Hepatic stellate cell (primary cell): Measurements from ENCODE around the gene KRT40.

Source experiments
- DNase-seq: peaks from one replicate; pipeline ENCODE4 v3.0.0; 2011; ENCODE audit warnings: low spot score

Gene KRT40

GRCh38 chr17:40951011-40951622 is 33.0 kb downstream of the KRT40 start:
- DNase-seq, result no peak

DNA sequence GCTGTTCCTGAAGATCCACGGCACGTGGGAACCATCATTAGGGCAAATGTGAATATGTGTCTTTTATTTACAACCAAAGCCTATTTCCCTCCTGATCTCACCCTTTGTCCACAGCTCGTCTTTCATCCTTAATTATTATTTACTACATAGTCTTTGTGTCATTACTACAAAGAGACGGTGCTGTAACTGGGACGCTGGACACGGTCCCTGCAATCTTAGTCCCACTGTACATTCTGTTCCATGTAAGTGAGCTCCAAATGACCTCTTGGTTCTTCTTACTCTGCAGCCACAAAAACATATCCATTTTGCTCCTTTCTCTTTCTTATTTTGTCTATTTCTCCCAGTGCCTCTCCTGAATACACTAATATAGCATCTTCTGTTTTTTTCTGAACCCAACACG is 34.0 kb downstream of the KRT40 start:
- DNase-seq, result no peak

DNA sequence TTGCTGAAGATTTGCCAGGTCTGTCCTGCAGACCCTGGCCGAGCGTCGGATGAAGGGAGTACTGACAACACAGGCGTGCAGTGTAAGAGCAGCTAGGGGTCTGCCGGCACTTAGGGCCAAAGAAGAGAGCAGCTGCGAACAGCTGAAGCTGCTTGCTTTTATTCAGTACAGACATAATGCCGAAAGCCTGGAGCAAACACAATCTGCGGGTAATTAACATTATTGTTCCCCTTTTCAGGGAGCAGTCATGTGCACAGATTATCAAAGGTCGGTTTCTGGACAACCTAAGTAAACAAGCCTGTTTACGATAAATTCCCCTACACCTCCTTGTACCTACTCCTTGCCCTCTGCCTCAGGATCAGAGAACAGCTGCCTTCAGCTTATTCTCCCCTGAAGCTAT is 34.7 kb downstream of the KRT40 start:
- no peak for DNase-seq

GRCh38 chr17:40947929-40948328 is 36.2 kb downstream of the KRT40 start:
- DNase-seq, result no peak

GRCh38 chr17:40945414-40945813 is 38.7 kb downstream of the KRT40 start:
- DNase-seq, result no peak

GRCh38 chr17:40944531-40944930 is 39.6 kb downstream of the KRT40 start:
- no peak for DNase-seq

- no peak for DNase-seq
Measured at GRCh38 chr17:40942553-40942952, 41.6 kb downstream of the KRT40 start.

GRCh38 chr17:40940266-40940665 is 43.9 kb downstream of the KRT40 start:
- DNase-seq, result no peak

DNA sequence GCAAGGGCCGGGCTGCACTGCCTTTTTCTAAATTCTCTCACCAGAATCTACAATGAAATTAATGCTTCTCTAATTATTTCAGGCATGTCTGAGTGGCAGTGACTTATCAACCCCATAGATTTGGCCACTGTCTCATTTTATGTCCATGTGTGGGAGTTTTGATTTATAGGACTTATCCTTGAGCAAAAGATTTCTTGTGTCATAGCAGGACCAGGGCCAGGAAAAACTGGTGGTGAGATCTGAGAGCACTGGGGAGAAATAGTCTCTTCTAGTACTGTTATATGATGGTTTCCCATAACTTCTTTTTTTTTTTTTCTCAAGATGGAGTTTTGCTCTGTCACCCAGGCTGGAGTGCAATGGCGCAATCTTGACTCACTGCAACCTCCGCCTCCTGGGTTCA is 45.1 kb downstream of the KRT40 start:
- DNase-seq, result no peak

GRCh38 chr17:40937384-40937819 is 46.7 kb downstream of the KRT40 start, which contains the start of gene KRT23:
Gene KRT23, minus strand, starts transcription at chr17:40937646. Its CDS starts 1,043 bp downstream, at chr17:40936603.
- no peak for DNase-seq

DNA sequence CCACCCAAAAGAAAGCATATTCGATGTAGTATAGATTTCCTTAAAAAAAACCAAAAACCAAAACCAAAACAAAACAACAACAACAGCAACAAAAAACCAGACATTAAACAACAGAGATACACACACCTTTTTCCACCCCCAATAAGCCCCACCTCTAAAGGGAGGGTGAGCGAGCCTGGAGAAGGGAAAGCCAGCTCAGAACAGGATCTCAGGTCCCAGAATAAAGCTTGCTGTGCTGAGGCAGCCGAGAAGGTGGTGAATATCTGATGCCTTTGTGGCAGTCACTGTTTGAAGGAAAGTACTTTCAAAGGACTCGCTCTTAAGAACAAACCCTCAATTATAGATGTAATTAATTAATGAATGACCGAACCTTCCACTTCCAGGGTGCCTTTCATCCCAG is 47.1 kb downstream of the KRT40 start:
- no peak for DNase-seq

DNA sequence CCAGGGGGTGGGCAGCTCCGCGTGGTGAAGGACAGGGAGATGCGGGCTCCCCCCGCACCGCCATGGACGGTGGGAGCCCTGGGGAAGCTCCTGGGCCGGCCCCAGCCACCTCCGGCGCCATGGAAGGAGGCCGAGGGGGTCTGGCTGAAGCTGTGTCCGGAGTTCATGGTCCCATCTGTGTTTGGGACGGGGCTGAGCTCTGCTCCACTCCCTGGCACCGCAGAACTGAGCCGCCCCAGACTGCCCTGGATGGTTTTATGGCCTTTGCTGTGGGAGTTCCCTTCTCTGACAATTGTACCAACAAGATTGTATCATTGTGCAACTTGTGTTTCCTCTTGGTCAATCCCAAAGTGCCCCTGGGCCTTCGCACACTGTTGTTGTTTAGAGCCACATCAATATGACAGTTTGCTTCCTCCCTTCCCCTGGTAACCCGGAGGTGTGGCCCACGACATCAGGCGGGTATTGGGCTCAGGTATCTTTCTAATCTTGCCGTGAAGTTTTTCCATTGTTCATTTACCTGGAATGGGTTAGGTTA is 47.6 kb downstream of the KRT40 start:
- DNase-seq, result no peak

- peak; percentile 21 for DNase-seq
Measured at GRCh38 chr17:40935624-40936023, 48.5 kb downstream of the KRT40 start.

DNA sequence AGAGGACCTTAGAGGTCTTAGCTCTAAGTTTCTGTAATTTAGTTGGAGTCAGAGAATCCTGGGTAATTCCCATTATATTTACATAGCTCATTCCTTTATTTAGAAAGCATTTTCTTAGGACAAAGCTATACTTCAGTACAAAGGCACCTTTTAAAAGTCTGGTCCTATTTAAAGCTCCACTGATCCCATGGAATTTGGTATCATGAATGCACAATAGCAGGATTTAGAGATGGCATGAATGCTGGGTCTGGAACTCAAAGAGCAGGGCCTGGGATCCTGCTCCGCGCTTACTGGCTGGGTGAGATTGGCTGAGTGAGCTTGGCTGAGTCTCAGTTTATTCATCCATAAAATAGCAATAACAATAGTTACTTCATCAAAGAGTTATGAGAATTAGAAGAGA is 51.5 kb downstream of the KRT40 start:
- no peak for DNase-seq

GRCh38 chr17:40931311-40931710 is 52.8 kb downstream of the KRT40 start:
- DNase-seq, result no peak
